Glutamatergic neuron (in vitro differentiated cells): ENCODE measurements around the gene SKAP2. TPM values are rescaled to one million over a fixed set of nuclear protein-coding genes. Genes with fewer than 3 reads are reported as not detected.

Experiments
- DNase-seq: peaks from one replicate; pipeline ENCODE4 v3.0.0; 2022
- H3K27ac Mint-ChIP-seq: one replicate; pipeline ENCODE4 v1.8.0; 2020; ENCODE audit warnings: mild to moderate bottlenecking, mixed read lengths, inconsistent platforms; ENCODE audit not compliant: unreplicated experiment
- H3K27me3 Mint-ChIP-seq: one replicate; pipeline ENCODE4 v1.8.0; 2020; ENCODE audit warnings: mild to moderate bottlenecking, moderate library complexity, mixed read lengths, inconsistent platforms; ENCODE audit not compliant: unreplicated experiment
- H3K36me3 Mint-ChIP-seq: one replicate; pipeline ENCODE4 v1.8.0; 2020; ENCODE audit warnings: mild to moderate bottlenecking, mixed read lengths, inconsistent platforms; ENCODE audit not compliant: unreplicated experiment
- H3K4me1 Mint-ChIP-seq: one replicate; pipeline ENCODE4 v1.8.0; 2020; ENCODE audit warnings: mild to moderate bottlenecking, low read depth, mixed read lengths, inconsistent platforms; ENCODE audit not compliant: unreplicated experiment
- H3K4me3 Mint-ChIP-seq: one replicate; pipeline ENCODE4 v1.8.0; 2020; ENCODE audit warnings: mild to moderate bottlenecking, mixed read lengths, inconsistent platforms; ENCODE audit not compliant: unreplicated experiment
- H3K9me3 Mint-ChIP-seq: one replicate; pipeline ENCODE4 v1.8.0; 2020; ENCODE audit warnings: mild to moderate bottlenecking, moderate library complexity, mixed read lengths, inconsistent platforms; ENCODE audit not compliant: unreplicated experiment
- total RNA-seq: library from RNA; stranded (reverse); fragmentation: NEBNext Ultra II Directional; extraction: Animal tissue kit (Norgen Biotek cat#: 25700); gene quantifications from one replicate; pipeline ENCODE4 v1.2.1, GENCODE V29; 2021; ENCODE audit not compliant: unreplicated experiment
- TF ChIP-seq, protein P1 (sequence below): fragments of 200-600 bp; sonication (generic); IDR thresholded peaks from one replicate; pipeline ENCODE4 v1.5.0; 2021; ENCODE audit not compliant: partially characterized antibody, unreplicated experiment

The SKAP2 gene
- total RNA-seq, 1 donor from 2014 or later = 12.1 TPM

DNA sequence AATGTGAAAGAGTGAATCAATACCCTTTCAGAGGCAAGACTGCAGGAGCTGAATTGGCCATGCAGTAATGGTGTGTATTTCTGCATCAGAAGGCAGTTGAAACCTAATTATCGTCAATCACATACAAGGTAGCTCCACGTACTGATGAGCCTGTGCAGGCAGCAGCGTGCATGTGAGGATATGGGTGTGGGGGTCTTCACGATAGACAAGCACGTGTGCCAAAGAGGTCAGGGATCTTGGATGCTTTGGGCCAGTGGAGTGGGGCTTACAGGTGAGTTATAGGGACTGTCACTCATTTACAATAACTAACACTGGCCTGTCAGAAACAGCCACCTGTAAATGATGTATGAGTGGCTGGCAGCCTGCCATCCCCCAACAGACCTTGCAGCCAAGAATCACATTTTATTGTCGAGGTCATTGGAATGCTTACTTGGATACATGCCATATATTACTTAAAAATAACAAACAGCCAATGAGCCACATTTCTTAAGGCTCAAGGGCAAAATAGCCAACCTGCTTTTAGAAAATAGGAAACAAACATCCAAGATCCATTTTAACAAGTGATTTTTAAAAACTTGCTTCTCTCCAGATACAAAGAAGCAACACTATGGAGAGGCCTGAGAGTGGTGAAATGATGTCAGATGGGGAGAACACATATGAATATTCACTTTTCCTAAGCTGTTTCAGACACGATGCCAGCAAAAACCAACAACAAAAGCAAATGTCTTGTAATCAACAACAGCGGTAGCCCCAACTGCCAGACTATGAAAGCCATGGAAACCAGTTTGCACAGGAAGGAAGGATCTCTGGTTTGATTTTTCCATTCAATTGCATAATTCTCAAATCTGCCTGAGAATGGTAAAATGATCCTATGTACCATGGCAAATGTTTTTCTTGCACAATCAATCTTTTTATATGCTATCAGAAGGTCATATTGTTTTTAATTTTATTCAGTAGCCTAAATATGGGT lies 210.7 kb downstream of the SKAP2 start:
- TF ChIP-seq, protein P1, sequence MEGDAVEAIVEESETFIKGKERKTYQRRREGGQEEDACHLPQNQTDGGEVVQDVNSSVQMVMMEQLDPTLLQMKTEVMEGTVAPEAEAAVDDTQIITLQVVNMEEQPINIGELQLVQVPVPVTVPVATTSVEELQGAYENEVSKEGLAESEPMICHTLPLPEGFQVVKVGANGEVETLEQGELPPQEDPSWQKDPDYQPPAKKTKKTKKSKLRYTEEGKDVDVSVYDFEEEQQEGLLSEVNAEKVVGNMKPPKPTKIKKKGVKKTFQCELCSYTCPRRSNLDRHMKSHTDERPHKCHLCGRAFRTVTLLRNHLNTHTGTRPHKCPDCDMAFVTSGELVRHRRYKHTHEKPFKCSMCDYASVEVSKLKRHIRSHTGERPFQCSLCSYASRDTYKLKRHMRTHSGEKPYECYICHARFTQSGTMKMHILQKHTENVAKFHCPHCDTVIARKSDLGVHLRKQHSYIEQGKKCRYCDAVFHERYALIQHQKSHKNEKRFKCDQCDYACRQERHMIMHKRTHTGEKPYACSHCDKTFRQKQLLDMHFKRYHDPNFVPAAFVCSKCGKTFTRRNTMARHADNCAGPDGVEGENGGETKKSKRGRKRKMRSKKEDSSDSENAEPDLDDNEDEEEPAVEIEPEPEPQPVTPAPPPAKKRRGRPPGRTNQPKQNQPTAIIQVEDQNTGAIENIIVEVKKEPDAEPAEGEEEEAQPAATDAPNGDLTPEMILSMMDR = no peak
- peaks cover 61% of the 10 kb centered on the region for H3K4me1 Mint-ChIP-seq
- peak overlapping the region; percentile 57 for H3K27ac Mint-ChIP-seq
- no peaks in the 10 kb centered on the region for H3K36me3 Mint-ChIP-seq
- peak overlapping the region; percentile 35 for H3K4me3 Mint-ChIP-seq
- peaks cover 2% of the 10 kb centered on the region for H3K9me3 Mint-ChIP-seq
- DNase-seq = no peak
- H3K27me3 Mint-ChIP-seq = peaks cover 5% of the 10 kb centered on the region

DNA sequence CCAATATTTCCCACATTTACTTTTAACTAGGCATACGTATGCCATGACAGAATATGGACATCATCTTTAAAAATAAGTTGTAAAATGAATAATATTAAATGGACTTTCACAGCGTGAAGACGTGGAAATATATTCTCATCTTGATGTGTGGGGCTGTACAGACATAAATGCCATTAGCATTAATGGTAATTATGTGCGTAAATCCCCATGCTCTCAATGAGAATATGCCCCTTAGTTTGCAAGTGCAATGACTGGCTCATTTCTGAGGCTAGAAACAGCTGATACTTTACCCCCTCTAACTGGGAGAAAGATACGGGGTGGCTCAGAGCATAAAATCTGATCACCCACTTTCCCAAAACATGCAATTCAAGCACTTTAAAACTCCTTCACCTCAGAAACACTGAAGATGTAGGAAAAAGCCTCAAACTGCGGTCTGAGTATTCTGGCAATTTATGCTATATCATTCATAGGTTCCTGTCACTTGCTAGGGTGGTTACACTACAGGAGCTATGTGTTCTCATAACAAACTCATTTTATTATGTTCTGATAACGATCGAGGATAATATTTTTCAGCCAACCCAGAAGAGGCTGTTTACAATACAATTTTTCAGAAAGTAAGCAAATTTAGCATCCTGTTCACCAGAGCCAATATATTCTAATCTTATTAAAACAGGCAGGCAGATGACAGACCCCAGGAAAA lies 211.8 kb downstream of the SKAP2 start:
- Mint-ChIP-seq H3K9me3 (peaks cover 2% of the 10 kb centered on the region), H3K36me3 (no peaks in the 10 kb centered on the region), H3K4me3 (no peak overlapping the region), H3K27me3 (peaks cover 2% of the 10 kb centered on the region), H3K4me1 (peaks cover 51% of the 10 kb centered on the region), H3K27ac (no peak overlapping the region)
- DNase-seq = no peak
- TF ChIP-seq, protein P1 = no peak

DNA sequence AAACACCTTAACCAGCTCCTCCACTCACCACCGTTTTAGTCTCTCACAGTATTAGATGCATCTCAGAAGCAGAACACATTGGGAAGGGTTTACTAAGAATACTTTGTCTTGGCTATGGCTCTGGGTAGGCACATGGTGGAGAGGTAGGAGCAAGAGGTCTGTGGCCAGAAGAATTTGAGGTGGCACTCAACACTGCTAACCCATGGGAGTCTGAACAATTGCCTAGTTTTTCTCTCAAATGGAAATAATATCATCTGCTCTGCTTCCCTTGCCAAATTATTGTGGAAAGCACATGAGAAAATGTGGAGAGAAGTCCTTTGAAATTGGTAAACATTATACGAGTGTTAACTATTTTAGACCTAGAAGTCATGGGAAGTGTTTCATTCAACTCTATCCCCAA lies 214.3 kb downstream of the SKAP2 start:
- H3K36me3 Mint-ChIP-seq = no peaks in the 10 kb centered on the region

DNA sequence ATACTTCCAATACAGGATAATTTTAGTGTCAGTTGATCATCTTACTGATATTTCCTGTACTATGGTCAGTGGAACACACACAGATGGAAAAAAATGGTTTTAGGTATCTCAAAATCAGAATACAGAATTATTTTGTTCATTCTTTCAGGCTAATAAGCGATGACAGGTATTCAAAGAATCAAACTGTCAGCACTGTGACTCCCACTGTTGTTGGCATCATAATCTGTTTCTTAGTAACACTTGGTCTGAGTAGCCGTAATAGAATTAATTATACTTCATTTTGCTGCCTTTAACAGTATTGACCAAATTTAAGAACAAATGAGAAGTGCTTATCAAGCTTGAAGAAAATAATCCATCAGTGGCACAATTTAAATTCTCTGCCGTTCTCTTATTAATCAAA lies 215.0 kb downstream of the SKAP2 start:
- H3K9me3 Mint-ChIP-seq = no peaks in the 10 kb centered on the region
- peaks cover 2% of the 10 kb centered on the region for H3K27me3 Mint-ChIP-seq
- no peak overlapping the region for H3K4me3 Mint-ChIP-seq
- peaks cover 21% of the 10 kb centered on the region for H3K4me1 Mint-ChIP-seq
- H3K27ac Mint-ChIP-seq = no peak overlapping the region
- TF ChIP-seq, protein P1 = no peak
- H3K36me3 Mint-ChIP-seq = no peaks in the 10 kb centered on the region
- no peak for DNase-seq

More for the DNA sequence above, 214.3 kb downstream of the SKAP2 start:
- Mint-ChIP-seq H3K27me3 (peaks cover 2% of the 10 kb centered on the region), H3K27ac (no peak overlapping the region), H3K9me3 (no peaks in the 10 kb centered on the region), H3K4me1 (peaks cover 28% of the 10 kb centered on the region), H3K4me3 (no peak overlapping the region)
- DNase-seq = no peak
- TF ChIP-seq, protein P1 = no peak
